A549 (cell line): Measurements from ENCODE around the gene BCL2.

Source experiments
- EP300 ChIP-seq, 2 experiments: fragments of >200 bp; sonication (Bioruptor Twin); formaldehyde crosslinking; IDR thresholded peaks; 2 replicates in 1 of 2; 3 replicates in 1 of 2; pipeline ENCODE4 v1.6.1; 2016 to 2017
- HOXB5 ChIP-seq: fragments of 250-450 bp; sonication (Bioruptor Pico); IDR thresholded peaks from 2 replicates; pipeline ENCODE4 v1.5.0; 2020; ENCODE audit warnings: mild to moderate bottlenecking, moderate library complexity
- JUN ChIP-seq, 2 experiments: fragments of >200 bp; sonication (Bioruptor Twin); formaldehyde crosslinking; IDR thresholded peaks; 2 replicates in 1 of 2; 3 replicates in 1 of 2; pipeline ENCODE4 v1.6.1; 2016 to 2017
- MYC ChIP-seq: IDR thresholded peaks from 2 replicates; pipeline ENCODE4 v1.6.1; 2012; ENCODE audit warnings: mild to moderate bottlenecking, inconsistent platforms, low read length, improper control_type of control experiment, borderline replicate concordance
- POLR2A ChIP-seq: IDR thresholded peaks from 2 replicates; pipeline ENCODE4 v1.6.1; 2012; ENCODE audit warnings: mild to moderate bottlenecking, low read length
- TP53 ChIP-seq: fragments of 250-450 bp; sonication (Bioruptor Pico); IDR thresholded peaks from 2 replicates; pipeline ENCODE4 v1.5.0; 2021; ENCODE audit warnings: mild to moderate bottlenecking, moderate library complexity
- TF ChIP-seq, protein P1 (sequence below): fragments of >200 bp; sonication (Bioruptor Twin); formaldehyde crosslinking; IDR thresholded peaks from 3 replicates; pipeline ENCODE4 v1.5.1; 2016
- TF ChIP-seq, protein P2 (sequence below): IDR thresholded peaks from 2 replicates; pipeline ENCODE4 v1.6.1; 2012
- TF ChIP-seq, protein P3 (sequence below): fragments of 150-350 bp; IDR thresholded peaks from 2 replicates; pipeline ENCODE4 v1.6.1; 2014; ENCODE audit warnings: low read depth, mild to moderate bottlenecking, low read length

DNA sequence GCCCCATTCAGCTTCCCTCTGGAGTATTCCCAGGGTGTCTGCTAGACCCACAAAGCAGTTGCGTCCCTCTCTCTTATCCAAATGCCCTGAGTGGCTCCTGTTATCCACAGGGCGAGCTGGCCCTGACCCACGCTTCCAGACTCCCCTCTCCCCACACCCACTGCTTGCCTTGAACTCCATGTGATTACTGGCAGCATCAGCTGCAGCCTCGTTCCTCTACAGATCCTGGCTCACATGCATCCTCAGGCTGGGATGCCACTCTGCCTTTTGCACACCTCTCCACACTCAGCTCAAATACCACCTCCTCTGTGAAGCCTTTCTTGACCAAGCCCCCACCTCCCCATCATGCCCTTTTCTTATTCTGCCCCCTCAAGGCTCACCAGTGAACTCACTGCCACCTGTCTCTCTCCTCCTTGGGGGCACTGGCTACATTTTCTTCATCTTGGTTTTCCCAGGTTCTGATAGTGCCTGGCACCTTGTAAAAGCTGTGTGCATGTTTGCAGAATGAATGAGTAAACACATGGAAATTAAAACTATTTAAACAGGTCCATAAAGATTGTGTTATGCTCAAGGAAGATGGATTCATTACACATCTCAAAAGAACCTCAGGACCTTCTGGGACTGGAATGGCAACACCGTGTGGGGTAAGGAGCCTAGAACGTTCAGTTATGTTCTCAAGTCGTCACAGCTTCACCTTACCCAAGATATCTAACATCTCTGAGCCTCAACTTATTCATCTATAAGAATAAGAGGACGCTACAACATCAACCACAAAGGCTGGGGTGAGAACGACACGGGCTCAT is 165.0 kb downstream of the BCL2 start:
- TF ChIP-seq, protein P1, sequence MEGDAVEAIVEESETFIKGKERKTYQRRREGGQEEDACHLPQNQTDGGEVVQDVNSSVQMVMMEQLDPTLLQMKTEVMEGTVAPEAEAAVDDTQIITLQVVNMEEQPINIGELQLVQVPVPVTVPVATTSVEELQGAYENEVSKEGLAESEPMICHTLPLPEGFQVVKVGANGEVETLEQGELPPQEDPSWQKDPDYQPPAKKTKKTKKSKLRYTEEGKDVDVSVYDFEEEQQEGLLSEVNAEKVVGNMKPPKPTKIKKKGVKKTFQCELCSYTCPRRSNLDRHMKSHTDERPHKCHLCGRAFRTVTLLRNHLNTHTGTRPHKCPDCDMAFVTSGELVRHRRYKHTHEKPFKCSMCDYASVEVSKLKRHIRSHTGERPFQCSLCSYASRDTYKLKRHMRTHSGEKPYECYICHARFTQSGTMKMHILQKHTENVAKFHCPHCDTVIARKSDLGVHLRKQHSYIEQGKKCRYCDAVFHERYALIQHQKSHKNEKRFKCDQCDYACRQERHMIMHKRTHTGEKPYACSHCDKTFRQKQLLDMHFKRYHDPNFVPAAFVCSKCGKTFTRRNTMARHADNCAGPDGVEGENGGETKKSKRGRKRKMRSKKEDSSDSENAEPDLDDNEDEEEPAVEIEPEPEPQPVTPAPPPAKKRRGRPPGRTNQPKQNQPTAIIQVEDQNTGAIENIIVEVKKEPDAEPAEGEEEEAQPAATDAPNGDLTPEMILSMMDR, result no peak
- no peak for TF ChIP-seq MYC
- TF ChIP-seq POLR2A, result no peak
- no peak for TF ChIP-seq HOXB5
- TF ChIP-seq, protein P2, sequence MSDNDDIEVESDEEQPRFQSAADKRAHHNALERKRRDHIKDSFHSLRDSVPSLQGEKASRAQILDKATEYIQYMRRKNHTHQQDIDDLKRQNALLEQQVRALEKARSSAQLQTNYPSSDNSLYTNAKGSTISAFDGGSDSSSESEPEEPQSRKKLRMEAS, result no peak
- TF ChIP-seq EP300 (IDR thresholded peaks at IDR 0.05), result no peak
- no peak for TF ChIP-seq JUN (IDR thresholded peaks at IDR 0.05)
- no peak for TF ChIP-seq TP53 (CRISPR knock-in tag)
- TF ChIP-seq, protein P3, sequence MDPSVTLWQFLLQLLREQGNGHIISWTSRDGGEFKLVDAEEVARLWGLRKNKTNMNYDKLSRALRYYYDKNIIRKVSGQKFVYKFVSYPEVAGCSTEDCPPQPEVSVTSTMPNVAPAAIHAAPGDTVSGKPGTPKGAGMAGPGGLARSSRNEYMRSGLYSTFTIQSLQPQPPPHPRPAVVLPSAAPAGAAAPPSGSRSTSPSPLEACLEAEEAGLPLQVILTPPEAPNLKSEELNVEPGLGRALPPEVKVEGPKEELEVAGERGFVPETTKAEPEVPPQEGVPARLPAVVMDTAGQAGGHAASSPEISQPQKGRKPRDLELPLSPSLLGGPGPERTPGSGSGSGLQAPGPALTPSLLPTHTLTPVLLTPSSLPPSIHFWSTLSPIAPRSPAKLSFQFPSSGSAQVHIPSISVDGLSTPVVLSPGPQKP, result no peak
